ENCODE data around the gene LCP2. TPM values are rescaled to one million over a fixed set of nuclear protein-coding genes. Genes with fewer than 3 reads are reported as not detected.
A peak's percentile ranks its signal among the peaks of the same experiment; 100 is the strongest.

Gene LCP2
- total and polyA plus RNA-seq, 8 donors, result 1.9 to 22.0 (median 2.9) TPM

DNA sequence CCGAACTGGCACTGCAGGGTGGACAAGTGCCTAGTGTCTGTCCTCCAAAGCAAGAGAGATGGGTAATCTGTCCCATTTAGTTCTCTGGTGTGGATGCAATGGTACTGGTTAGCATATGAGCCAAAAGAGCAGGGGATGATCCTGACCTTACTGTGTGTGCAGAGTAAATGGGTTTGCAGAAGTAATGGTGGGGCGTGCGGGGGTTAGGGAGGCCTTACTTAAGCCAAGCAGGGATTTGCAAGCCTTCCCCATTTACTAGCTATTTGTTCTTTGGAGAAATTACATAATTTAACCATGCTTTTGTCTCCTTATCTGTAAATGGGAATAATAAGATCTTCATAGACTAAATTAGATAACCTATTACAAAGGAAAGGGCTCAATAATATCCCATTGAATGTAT is 19.9 kb upstream of the LCP2 start:
- WGBS, 2 donors, result 81 to 90% methylated on average over 3 of the region's 3 CpGs
- Histone ChIP-seq H3K27ac (no peak overlapping the region), H3K36me3 (no peaks in the 10 kb centered on the region), H3K27me3 (no peaks in the 10 kb centered on the region), H3K4me3 (no peak overlapping the region), H3K9me3 (no peaks in the 10 kb centered on the region), H3K4me1 (no peaks in the 10 kb centered on the region)
- TF ChIP-seq, protein P1, sequence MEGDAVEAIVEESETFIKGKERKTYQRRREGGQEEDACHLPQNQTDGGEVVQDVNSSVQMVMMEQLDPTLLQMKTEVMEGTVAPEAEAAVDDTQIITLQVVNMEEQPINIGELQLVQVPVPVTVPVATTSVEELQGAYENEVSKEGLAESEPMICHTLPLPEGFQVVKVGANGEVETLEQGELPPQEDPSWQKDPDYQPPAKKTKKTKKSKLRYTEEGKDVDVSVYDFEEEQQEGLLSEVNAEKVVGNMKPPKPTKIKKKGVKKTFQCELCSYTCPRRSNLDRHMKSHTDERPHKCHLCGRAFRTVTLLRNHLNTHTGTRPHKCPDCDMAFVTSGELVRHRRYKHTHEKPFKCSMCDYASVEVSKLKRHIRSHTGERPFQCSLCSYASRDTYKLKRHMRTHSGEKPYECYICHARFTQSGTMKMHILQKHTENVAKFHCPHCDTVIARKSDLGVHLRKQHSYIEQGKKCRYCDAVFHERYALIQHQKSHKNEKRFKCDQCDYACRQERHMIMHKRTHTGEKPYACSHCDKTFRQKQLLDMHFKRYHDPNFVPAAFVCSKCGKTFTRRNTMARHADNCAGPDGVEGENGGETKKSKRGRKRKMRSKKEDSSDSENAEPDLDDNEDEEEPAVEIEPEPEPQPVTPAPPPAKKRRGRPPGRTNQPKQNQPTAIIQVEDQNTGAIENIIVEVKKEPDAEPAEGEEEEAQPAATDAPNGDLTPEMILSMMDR (IDR thresholded peaks at IDR 0.05), result no peak
- intact Hi-C loops (cut with DNase I), result no loop called here
- FAIRE-seq, result no peak
- no peak for ATAC-seq
- no peak for DNase-seq

DNA sequence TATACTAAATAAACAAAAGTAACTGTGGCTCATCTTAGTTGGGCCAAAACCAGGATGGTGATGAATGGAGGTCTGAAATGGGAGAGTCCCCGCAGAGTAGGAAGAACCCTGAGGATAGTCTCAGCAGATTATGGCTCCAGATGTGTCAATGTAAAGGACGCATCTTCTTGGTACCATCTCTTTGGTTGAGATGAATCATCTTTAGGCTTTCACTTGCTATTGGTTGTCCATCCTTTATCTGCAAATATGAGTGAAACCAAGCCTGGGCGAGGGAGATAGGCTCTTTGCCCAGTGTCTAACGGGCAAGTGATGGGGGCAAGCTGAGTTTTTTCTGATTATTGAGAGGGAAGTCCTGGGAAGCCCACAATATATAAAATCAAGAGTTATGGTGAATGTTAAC is 19.4 kb upstream of the LCP2 start:
- H3K36me3 ChIP-seq, result no peaks in the 10 kb centered on the region
- H3K4me1 ChIP-seq, result no peaks in the 10 kb centered on the region
- no peaks in the 10 kb centered on the region for H3K27me3 ChIP-seq
- WGBS, 2 donors, result 78 to 80% methylated on average over 4 of the region's 4 CpGs
- DNase-seq, result no peak
- intact Hi-C loops (cut with DNase I), result no loop called here
- TF ChIP-seq, protein P1 (IDR thresholded peaks at IDR 0.05), result no peak
- ATAC-seq, result no peak
- no peak for FAIRE-seq
- H3K4me3 ChIP-seq, result no peak overlapping the region
- no peaks in the 10 kb centered on the region for H3K9me3 ChIP-seq
- no peak overlapping the region for H3K27ac ChIP-seq

DNA sequence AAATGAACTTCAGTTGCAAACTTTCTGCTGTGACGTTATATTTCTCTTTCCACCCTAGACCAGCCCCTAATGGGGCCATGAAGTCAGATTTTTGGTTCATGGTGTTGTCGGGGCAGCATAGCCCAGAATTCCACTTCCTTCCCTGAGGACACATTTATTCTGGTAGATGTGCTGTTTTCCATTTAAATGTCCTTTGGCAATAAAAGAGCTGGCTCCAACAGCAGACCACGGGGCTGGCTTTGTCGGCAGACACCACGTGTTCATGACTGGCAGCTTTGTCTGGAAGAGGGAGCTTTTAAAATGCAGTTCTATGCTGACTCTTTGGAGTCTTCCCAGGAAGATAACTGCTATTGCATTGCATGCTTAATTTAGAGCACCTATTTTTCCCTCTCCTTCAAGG is 17.6 kb upstream of the LCP2 start:
- H3K27me3 ChIP-seq, result no peaks in the 10 kb centered on the region
- H3K9me3 ChIP-seq, result no peaks in the 10 kb centered on the region
- peak in 3 of 4 donors; percentile 37 to 66 (median 52) for ATAC-seq
- no peak overlapping the region for H3K4me3 ChIP-seq
- FAIRE-seq, result no peak
- DNase-seq, result no peak
- H3K4me1 ChIP-seq, result no peaks in the 10 kb centered on the region
- TF ChIP-seq, protein P1 (IDR thresholded peaks at IDR 0.05), result no peak
- intact Hi-C loops (cut with DNase I), result no loop called here
- H3K36me3 ChIP-seq, result no peaks in the 10 kb centered on the region
- H3K27ac ChIP-seq, result no peak overlapping the region
- WGBS, 2 donors, result 33 to 43% methylated on average over 5 of the region's 5 CpGs

DNA sequence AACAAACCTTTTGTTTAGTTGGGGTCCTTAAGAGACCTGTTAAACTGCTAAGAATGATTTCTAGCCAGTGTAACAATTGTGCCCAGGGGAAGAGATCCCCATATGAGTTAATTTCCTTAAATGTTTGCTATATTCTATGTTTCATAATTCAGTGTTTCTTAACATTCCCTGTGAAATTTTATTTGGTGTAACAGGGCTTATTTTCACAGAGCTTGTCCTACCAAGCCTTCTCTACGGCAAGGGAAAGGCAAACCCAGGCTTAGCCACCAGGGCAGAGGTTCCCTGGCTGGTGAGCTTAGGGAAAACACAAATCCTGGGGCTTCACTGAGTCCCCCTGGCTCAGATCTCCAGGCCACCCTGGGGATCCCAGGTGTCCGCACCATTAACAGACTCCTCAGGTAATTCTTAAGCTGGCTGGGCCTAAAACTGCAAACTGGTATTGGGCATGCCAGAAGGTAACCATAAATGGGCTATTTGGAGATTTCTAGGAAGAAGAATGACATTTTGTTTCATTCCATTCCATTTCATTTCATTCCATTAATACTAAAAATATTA is 17.0 kb upstream of the LCP2 start:
- intact Hi-C loops (cut with DNase I), result no loop called here
- WGBS, 2 donors, result 53 to 87% methylated on average over 2 of the region's 2 CpGs
- H3K27me3 ChIP-seq, result no peaks in the 10 kb centered on the region
- H3K27ac ChIP-seq, result no peak overlapping the region
- H3K4me1 ChIP-seq, result no peaks in the 10 kb centered on the region
- H3K9me3 ChIP-seq, result no peaks in the 10 kb centered on the region
- DNase-seq, result no peak
- no peak for FAIRE-seq
- TF ChIP-seq, protein P1 (IDR thresholded peaks at IDR 0.05), result no peak
- H3K4me3 ChIP-seq, result no peak overlapping the region
- no peaks in the 10 kb centered on the region for H3K36me3 ChIP-seq
- ATAC-seq, result no peak

DNA sequence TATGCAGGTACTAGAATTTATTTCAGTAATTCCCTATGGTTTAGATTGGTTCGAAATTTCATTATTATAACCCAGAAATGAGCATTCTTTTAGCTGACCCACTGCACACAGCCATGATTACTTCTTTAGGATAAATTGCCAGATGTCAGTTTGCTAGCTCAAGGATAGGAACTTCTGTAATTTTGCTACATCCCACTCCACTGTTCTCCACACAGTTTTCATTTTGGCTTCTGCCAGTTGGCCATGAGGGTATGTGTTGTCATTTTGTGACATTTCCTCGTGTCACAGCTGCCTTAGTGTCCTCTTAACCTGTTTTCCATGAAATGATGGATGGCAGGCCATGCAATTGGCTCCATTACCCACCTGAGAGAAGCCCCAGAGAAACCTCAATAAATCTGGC is 16.2 kb upstream of the LCP2 start:
- intact Hi-C loops (cut with DNase I), result no loop called here
- no peaks in the 10 kb centered on the region for H3K9me3 ChIP-seq
- 45 to 63% methylated on average over 2 of the region's 2 CpGs for WGBS, 2 donors
- no peaks in the 10 kb centered on the region for H3K4me1 ChIP-seq
- no peak overlapping the region for H3K27ac ChIP-seq
- no peaks in the 10 kb centered on the region for H3K36me3 ChIP-seq
- H3K4me3 ChIP-seq, result no peak overlapping the region
- no peak for DNase-seq
- no peaks in the 10 kb centered on the region for H3K27me3 ChIP-seq
- TF ChIP-seq, protein P1 (IDR thresholded peaks at IDR 0.05), result no peak
- no peak for FAIRE-seq
- no peak for ATAC-seq
